SH-SY5Y (cell line): Measurements from ENCODE around the gene HLCS.

Source experiments
- GATA2 ChIP-seq: IDR thresholded peaks from 2 replicates; pipeline ENCODE4 v1.6.1; 2011; ENCODE audit warnings: mild to moderate bottlenecking, low read depth, low read length
- GATA3 ChIP-seq: IDR thresholded peaks from 2 replicates; pipeline ENCODE4 v1.6.1; 2011; ENCODE audit warnings: low read depth, mild to moderate bottlenecking, low read length, moderate library complexity

- TF ChIP-seq GATA3 (no peak), GATA2 (no peak)
Measured at GRCh38 chr21:36765229-36765628, 201.2 kb downstream of the HLCS start.
